ENCODE measurements around the gene ERC1.
"Not testable (repeated sequence)": the region's sequence is repeated elsewhere in the genome, so short reads cannot be mapped to it uniquely, and the experiment has no call there.

Gene ERC1

DNA sequence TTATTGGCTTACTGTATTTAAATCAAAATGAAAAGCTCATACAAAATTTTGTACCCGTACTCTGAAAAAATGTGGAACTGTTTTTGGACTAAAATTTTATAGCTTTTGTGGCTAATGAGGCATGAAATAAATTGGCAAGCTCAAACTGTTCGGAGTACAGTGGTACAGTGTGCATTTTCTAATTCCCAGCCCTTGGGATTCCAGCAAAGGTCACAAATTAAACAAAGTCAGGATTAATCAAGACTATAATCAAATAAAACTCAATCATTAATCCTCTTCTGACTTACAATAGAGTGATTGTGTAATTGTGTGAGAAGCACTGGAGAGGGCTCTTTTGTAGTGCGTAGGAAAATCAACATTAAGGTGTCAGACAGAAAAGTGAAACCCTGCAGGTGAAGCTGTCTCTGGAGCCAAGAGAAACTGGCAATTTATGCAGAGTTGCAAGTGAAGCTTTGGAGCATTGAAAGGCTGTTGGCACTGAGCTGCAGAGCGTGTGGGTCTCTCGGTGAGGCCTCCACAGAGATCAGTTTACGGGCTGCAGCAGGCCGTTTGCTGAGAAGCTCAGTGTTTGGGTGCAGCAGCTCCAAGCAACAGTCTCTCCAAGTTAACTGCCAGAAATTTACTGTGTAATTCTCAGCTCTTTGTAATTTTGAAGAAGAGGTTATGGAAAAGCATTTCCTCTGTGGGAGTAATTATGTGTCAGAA, 327.5 kb downstream of the ERC1 start:
- DNase-seq (ENCODE audit: low read depth, low spot score), result peak; percentile 23

DNA sequence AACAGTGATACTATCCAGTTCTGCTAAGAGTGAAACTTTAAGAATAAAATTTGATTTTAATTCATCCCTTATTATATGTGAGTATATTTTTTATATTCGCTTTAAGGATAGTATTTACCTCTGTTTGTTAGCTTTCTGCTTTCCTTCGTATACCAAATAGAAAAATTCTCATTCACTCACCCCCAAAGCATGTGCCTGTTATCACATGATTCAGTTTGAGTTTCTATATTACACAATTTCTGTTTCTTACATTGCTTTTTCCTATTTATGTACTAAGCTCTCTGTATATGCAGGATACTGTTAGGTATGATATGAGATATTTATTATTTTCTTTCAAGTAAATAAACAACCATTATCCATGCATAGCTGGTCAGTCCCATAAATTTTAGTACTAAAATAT, 328.2 kb downstream of the ERC1 start:
- DNase-seq (ENCODE audit: low read depth, low spot score), result no peak

DNA sequence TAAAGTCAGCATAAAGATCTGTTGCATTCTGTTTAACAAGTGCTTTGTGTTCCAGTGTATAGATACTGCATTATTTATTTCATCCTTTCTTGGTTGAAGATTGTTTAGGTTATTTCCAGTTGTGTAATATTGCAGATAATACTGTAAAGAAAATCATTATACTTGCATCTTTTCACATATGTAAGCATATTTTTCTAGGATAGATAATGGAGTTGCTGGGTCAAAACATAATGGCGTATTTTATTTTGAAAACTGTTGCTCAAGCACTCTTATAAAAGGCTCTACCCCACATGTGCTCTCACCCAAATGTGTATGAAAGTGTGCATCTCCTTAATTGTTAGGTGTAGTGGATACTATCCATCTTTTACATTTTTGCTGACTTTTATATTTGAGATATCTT, 329.0 kb downstream of the ERC1 start:
- no peak for DNase-seq (ENCODE audit: low read depth, low spot score)

DNA sequence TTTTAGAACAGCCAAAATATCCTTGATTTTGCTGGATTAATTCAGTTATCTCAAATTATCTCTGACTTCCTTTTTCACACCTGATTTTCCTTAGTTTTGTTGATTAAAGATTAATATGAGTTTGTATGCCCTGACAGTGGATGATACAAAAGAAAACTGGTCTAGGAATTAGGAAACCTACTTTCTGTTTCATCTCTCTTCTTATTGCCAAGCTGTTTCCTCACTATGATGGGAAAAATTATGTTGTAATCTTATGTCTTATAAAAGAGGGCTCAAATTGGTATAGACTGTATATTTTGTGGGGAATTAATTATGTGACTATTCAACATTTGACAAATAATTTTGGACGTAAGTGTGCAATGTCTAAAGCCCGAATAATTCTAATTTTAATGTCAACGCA, 331.8 kb downstream of the ERC1 start:
- DNase-seq (ENCODE audit: low read depth, low spot score), result no peak

DNA sequence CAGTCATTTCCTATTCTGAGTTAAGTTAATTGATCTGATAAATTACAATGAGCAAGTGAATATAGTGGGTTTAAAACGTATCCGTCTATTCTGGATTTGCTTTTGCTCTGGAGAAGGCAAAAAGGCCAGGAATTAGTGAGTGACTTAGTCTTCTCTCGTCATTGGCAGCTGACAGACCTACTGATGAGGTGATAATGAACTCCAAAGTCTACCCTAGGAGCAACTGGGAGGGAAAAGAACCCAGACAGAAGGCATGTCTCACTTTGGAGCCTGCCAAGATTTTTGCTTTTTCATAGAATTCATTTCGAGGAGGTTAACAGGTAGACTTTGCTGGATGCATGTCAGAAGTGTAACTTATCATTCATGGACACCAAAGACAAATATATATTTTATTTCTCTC, 333.1 kb downstream of the ERC1 start:
- DNase-seq (ENCODE audit: low read depth, low spot score), result no peak

DNA sequence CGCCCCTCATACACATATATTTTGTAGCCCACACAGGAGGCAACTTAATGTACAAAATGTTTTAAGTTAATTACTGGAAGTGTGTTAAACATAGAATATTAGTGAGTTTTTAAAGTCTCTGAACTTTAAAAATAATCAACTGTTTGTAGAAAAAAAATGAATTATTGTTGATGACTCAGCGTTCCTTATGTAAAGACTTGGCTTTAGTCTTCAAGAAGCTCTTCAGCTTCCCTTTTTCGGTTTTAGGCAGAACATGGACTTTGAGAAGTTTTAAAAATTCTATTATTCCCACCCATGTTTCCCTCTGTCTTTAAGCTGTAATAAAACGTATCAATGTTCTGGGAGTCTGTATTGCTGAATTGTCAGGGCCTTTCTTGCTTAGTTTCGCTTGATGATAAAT, 333.9 kb downstream of the ERC1 start:
- DNase-seq (ENCODE audit: low read depth, low spot score), result no peak

DNA sequence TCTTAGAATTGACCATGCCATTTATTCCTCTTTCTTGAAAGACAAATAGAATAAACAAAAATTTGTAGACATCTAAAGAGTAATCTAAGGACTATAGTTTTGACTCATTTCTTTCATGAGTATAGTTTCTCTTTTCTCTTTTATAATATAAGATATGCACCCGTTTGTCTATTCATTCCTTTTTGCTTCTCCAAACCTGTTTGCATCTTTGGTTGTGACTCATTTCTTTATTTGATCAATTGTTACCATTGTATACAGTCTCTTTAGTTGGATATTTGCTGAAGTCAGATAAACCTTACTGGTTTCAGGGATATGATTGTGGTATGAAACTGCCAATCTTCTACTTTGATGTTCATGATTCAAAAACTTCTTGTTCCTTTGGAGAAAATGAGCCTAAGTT, 334.6 kb downstream of the ERC1 start:
- DNase-seq (ENCODE audit: low read depth, low spot score), result no peak

DNA sequence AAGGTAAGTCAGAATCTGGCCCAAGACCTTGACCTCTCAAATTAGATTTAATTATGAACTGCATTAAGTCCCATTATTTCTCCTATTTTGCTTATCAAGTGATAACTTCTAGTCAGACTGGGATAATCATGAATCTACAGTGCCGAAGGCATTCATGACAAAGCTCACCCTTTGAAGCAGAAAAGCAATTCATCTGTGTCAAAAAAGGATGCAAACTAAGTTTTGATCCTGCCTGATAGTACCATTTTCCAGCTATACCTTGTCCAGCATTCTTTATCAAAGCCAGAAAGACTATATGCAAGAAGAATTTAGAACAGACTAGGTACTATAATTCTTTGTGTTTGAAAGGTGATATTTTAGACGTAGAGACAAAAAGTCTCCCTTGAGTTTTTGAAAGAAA, 335.2 kb downstream of the ERC1 start:
- DNase-seq (ENCODE audit: low read depth, low spot score), result no peak

DNA sequence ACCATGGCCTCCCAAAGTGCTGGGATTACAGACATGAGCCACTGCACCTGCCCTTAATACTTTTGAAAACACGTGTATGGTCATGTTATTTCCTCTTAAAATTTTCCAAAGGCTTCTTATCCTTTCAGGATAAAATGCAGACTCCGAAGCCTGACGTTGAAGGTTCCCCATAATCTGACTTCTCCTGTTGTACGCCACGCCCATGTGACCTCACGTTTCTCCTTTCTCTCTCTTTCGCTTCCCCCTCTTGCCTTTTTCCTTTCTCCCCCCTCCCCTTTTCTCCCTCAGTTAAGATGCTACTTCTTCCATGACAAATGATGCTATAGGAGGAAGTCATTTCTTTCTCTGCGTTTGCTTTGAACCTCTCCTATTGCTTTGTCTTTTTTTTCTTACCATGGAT, 337.4 kb downstream of the ERC1 start:
- no peak for DNase-seq (ENCODE audit: low read depth, low spot score)

DNA sequence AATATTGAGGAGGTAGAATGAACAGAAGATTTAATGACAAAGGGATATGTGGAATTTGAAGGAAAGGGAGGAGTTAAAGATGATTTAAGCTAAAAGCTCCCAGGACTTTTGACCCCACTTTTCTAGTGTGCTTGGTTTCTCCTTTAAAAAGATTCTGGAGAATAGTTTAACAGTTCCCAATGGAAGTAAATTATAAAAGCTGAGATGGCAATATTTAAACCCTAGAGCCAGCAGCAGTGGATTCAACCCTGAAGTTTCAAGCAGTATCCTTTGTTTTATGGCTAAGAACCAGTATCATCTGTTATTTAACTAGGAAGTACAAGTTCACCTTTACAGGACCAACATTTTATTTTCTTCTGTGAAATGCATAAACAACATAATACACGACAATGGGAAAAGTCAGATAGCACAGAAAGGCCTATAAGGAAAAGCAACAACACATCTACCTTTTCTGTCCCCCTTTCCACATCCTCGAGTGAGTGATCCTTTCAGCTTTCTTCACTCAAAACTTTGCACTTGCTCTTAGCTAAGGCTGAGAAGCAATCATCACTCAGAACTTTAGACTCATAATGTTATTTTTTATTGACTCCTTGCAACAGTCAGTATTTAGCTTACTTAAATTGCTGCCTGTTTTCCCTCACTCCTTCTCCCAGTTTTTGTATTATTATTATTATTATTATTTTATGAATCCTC, 338.9 kb downstream of the ERC1 start:
- DNase-seq (ENCODE audit: low read depth, low spot score), result no peak

DNA sequence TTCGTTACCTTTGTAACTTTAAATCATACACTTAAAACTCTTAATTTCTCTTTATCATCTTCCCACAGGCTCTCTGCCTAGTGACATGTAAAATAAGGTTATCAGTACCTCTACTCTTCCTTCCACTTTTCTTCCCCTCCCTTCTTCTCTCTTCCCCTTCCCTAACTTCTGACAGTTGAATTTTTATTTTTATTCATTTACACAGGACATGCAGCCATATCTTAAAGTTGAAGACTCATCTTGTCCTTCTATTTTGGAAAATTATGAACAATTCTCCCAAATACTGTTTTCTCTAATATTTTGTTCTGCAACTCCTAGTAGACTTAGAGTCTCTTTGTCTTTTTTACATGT, 339.4 kb downstream of the ERC1 start:
- no peak for DNase-seq (ENCODE audit: low read depth, low spot score)

DNA sequence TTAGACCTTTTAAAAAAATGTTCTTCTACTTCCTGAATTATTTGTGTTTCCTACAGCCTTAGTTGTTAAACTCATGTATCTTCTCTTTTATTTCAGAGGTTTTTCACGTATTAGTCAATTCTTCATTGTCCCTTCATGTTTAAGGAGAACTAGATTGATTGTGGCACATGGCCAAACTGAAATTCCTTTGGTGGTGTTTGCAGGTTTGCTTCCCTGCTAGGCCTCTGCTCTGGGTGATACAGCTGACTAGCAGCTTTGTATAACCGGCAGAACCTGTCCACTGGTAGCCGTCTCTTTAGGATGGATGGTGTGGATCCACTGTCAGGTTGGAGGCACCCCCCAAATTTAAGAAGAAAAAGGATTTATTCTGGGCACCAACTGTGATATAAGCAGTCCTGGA, 341.3 kb downstream of the ERC1 start:
- no peak for DNase-seq (ENCODE audit: low read depth, low spot score)

DNA sequence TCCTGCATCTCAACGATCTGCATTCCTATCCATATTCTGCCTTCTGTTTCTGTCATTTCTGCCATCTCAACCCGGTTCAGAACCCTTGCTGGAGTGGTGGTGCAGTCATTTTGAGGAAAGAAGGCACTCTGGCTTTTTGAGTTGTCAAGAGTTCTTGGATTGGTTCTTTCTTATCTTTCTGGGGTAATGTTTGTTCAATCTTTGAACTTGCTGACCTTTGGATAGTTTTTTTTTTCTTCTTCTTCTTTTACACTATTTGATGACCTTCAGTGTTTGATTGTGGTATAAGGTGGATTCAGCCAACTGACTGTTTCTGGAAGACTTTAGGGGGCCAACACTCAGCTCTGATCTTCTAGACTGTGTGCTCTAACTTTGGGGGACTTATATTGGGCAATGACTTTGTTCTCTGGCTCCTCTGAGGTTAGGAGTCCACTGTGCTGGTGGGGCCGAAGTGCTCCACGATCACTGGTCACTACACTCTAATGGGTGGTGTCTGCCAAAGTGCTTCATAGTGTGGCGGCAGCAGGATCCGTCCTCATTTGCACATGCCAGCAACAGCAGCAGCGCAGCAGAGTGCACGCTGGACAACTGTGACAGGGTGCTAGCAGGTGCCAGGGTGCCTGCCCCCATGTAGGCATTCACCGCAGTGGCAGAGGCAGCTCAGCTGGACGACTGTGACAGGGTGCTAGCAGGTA, 347.6 kb downstream of the ERC1 start:
- no peak for DNase-seq (ENCODE audit: low read depth, low spot score)

DNA sequence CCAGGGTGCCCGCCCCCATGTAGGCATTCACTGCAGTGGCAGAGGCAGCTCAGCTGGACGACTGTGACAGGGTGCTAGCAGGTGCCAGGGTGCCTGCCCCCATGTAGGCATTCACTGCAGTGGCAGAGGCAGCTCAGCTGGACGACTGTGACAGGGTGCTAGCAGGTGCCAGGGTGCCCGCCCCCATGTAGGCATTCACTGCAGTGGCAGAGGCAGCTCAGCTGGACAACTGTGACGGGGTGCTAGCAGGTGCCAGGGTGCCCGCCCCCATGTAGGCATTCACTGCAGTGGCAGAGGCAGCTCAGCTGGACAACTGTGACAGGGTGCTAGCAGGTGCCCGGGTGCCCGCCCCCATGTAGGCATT, 348.1 kb downstream of the ERC1 start:
- not testable (repeated sequence) for DNase-seq (ENCODE audit: low read depth, low spot score)

DNA sequence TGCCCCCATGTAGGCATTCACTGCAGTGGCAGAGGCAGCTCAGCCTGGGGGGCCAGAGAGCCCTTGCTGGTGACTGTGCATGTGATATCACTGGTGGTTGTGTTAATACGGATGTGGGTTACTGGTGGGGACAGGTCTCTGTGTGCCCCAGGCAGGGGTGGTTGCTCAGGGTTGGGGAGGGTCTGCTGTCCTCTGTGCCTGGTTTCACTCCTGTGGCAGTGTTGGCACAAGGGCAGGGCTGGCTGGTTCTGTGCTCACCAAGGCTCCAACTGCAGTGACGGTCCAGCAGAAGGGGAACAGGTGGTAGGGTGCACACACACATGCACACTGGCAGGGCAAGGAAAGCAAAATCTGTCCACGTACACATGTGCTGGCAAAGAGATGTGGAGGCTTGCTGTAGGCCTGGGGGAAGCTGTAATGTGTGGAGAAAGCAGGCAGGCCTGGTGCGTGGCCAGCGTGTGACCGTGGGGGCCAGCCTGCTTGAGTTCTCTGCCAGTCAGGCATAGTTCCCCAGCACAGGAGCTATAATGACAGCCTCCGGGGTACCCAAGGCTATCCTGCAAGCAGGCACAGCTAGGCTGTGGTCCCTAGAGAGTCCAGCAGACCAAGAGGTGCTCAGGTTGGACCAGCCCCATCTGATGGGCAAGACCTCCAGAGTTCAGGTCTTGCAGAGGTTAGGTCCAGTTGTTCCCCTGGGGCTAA, 348.7 kb downstream of the ERC1 start:
- no peak for DNase-seq (ENCODE audit: low read depth, low spot score)

DNA sequence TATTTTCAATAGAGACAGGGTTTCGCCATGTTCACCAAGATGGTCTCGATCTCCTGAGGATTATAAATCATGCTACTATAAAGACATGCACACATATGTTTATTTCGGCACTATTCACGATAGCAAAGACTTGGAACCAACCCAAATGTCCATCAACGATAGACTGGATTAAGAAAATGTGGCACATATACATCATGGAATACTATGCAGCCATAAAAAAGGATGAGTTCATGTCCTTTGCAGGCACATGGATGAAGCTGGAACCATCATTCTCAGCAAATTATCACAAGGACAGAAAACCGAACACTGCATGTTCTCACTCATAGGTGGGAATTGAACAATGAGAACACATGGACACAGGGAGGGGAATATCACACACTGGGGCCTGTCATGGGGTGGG, 350.2 kb downstream of the ERC1 start:
- DNase-seq (ENCODE audit: low read depth, low spot score), result not testable (repeated sequence)

DNA sequence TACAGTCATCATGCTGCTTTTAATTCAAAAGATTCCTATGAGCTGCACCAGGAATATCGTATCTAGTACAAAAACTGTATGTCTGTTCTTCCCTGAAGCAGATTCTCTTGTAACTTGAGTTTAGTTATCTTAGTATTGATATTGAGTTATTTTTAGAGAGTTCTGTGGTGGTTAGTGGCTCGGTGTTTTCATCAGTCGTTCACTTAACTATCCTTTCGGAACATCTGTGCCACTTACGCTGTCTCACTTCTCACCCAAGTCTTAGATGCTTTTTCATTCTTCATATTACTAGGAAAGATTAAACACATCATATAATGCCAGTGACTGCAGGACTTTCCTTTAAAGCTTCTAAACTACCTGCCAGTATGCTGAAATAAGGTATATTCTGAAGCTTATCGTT, 352.4 kb downstream of the ERC1 start:
- DNase-seq (ENCODE audit: low read depth, low spot score), result no peak

DNA sequence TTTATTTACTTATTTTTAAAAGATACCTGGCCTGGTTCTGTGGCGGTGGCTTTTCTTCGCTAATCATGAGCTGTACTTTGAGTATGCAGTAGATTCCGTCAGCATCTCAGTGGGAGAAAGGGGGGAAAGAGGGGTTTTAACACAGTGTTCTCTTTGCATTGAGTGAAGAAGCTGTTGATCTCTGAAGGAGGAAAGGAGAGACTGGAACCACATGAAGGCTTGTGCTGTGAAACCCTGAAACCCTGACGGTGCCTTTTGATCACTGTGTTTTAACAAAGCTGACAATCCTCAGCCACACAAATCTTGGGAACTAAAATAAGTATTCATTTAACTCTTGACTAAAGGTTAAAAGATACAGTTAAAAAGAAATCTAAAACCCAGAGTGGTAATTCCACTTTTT, 353.2 kb downstream of the ERC1 start:
- no peak for DNase-seq (ENCODE audit: low read depth, low spot score)

DNA sequence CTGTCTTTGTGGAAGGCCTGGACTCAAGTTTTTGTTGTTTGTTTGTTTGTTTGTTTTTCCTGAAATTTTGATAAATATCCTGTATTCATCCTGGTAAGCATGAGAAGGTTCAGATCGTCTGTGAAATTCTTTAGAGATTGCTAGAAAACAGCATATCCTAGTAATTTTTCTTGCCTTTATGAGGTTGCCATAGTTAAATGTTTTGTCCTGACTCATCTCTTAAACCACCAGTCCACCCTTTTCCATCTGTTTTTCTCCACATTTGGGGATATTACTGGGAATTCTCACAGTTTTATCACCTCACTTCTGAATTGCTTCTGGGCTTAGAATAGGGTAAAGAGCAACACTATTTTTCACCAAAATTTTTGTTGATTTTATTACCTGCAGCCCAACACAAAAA, 355.1 kb downstream of the ERC1 start:
- DNase-seq (ENCODE audit: low read depth, low spot score), result no peak

DNA sequence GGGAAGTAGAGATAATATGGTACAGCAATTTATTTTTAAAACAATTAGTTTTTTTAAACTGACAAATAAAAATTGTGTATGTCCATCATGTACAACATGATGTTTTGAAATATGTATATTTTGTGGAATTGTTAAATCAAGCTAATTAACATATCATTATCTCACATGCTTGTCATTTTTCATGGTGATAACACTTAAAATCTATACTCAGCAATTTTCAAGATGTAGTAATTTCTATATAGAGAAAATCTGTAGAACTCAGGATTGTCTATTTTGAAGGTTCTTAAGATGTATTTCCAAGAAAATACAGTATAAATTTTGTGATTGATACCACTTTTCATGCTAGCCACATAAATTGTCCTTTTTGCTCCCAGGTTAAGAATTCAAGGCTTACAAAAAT, 356.3 kb downstream of the ERC1 start:
- DNase-seq (ENCODE audit: low read depth, low spot score), result no peak

DNA sequence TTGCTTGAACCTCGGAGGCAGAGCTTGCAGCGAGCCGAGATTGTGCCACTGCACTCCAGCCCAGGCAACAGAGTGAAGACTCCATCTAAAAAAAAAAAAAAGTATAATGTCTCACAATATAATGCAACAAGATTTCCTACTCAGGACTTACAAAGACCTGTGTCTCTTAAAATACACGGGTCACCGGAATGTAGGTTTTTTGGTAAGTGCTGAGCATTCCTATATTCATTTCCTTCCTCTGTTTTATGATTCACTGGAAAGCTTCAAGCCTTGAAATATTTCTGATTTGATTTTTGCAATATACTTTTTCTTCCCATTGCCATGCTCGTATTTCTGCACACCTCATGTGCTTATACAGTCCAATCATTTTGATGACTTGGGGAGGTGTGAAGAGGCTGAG, 357.6 kb downstream of the ERC1 start:
- DNase-seq (ENCODE audit: low read depth, low spot score), result no peak

DNA sequence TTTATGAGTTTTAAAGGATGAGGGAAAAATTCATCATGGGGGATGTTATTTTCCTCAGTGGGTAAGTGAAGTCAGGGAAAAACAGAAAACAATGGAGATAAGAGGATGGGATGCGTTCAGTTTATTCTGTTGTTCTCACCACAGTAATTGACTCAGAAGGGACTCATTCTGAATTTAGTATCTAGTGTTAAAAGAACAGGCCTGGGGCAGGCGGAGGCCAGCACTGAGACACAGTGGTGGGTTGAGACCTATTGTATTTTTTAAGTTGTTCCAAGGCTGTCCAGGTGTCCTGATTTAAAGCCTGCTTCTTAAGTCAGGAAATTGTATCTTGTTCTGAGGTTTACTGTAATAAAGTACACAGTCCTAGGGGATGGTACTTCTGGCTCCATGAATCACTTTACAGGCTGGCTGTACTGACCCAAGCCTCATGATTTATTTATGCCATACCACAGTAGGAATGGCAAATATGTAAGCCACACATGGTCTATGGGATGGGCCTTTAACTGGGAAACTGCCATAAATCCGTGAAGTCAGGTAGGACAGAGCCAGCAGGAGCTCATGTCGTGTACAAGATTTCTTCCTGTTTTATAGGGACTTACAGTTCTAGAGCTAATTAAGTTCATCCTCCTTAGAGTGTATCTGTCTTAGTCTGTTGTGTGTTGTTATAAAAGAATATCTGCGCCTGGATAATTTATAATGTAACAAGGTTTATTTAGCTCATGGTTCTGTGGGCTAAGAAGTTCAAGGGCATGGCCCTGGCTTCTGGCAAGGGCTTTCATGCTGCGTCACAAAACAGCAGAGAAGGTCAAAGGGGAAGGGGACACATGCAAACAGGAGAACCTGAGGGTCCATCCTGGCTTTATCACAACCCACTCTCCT, 359.3 kb downstream of the ERC1 start:
- DNase-seq (ENCODE audit: low read depth, low spot score), result no peak
